Occipital lobe (tissue), 2 donors: ENCODE results near the gene TBC1D5. TPM values are rescaled to one million over a fixed set of nuclear protein-coding genes. Genes with fewer than 3 reads are reported as not detected.

Experiments used
- DNase-seq: peaks from one replicate; lab custom pipeline; 2025; lab: John Stamatoyannopoulos, UW
- total RNA-seq: library from RNA; depleted of rRNA; stranded (reverse); fragments of >200 nt; gene quantifications from one replicate; pipeline ENCODE4 v1.2.3, GENCODE V29; 2014

Gene TBC1D5
- total RNA-seq, 1 donor from 2014 or later: 110 TPM

GRCh38 chr3:17592956-17593355 is 149.5 kb downstream of the TBC1D5 start:
- DNase-seq: no peak

- DNase-seq: no peak
Measured at GRCh38 chr3:17590465-17590864, 152.0 kb downstream of the TBC1D5 start.

GRCh38 chr3:17589888-17590287 is 152.5 kb downstream of the TBC1D5 start:
- no peak for DNase-seq

GRCh38 chr3:17588422-17588821 is 154.0 kb downstream of the TBC1D5 start:
- no peak for DNase-seq

- no peak for DNase-seq
Measured at GRCh38 chr3:17585394-17586325, 156.8 kb downstream of the TBC1D5 start.

- DNase-seq: no peak
Measured at GRCh38 chr3:17584066-17584465, 158.4 kb downstream of the TBC1D5 start.

- DNase-seq: no peak
Measured at GRCh38 chr3:17583530-17583929, 158.9 kb downstream of the TBC1D5 start.

GRCh38 chr3:17581421-17582080 is 160.9 kb downstream of the TBC1D5 start:
- DNase-seq: no peak

- no peak for DNase-seq
Measured at GRCh38 chr3:17580901-17581300, 161.5 kb downstream of the TBC1D5 start.

- DNase-seq: no peak
Measured at GRCh38 chr3:17579289-17580031, 163.0 kb downstream of the TBC1D5 start.

- DNase-seq: no peak
Measured at GRCh38 chr3:17577796-17578520, 164.5 kb downstream of the TBC1D5 start.

- no peak for DNase-seq
Measured at GRCh38 chr3:17573396-17573795, 169.0 kb downstream of the TBC1D5 start.

GRCh38 chr3:17571686-17572085 is 170.7 kb downstream of the TBC1D5 start:
- DNase-seq: no peak

GRCh38 chr3:17562845-17563244 is 179.6 kb downstream of the TBC1D5 start:
- no peak for DNase-seq

GRCh38 chr3:17558565-17558964 is 183.9 kb downstream of the TBC1D5 start:
- no peak for DNase-seq

- DNase-seq: no peak
Measured at GRCh38 chr3:17557749-17558463, 184.5 kb downstream of the TBC1D5 start.

GRCh38 chr3:17555525-17555924 is 186.9 kb downstream of the TBC1D5 start:
- no peak for DNase-seq

GRCh38 chr3:17554078-17554477 is 188.4 kb downstream of the TBC1D5 start:
- no peak for DNase-seq

GRCh38 chr3:17553080-17553479 is 189.4 kb downstream of the TBC1D5 start:
- no peak for DNase-seq

GRCh38 chr3:17552351-17552750 is 190.1 kb downstream of the TBC1D5 start:
- DNase-seq: no peak

GRCh38 chr3:17551895-17552294 is 190.5 kb downstream of the TBC1D5 start:
- DNase-seq: no peak
